ENCODE data around the gene GYPE.
"Not testable (repeated sequence)": the region's sequence is repeated elsewhere in the genome, so short reads cannot be mapped to it uniquely, and the experiment has no call there.

The GYPE gene

DNA sequence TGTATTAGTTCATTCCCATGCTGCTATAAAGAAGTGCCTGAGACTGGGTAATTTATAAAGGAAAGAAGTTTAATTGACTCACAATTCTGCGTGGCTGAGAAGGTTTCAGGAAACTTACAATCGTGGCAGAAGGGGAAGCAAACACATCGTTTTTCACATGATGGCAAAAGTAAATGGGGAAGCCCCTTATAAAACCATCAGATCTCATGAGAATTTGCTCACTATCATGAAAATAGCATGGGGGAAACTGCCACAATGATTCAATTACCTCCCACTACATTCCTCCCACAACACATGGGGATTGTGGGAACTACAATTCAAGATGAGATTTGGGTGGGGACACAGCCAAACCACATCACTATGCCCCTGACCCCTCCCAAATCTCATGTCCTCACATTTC is 35.4 kb downstream of the GYPE start:
- DNase-seq (ENCODE audit: low read depth): not testable (repeated sequence)

DNA sequence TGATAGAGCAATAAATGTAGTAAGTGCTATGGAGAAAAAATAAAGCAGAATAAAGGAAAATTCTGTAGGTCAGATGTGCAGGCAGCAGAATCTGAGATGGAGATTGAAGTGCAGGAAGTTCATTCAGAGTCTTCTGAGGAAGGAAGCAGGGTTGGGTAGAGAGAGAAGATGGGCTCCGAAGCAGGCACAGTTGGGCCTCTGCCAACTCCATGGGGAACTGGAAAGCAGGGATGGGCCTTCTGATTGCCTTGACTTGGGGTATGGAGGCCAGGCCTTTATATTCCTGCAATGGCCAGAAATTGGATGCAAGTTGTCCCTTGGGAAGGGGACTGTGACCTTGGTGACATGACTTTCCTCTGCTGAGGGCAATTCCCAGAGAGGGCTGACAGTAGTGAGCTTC is 42.6 kb downstream of the GYPE start:
- DNase-seq (ENCODE audit: low read depth): not testable (repeated sequence)

DNA sequence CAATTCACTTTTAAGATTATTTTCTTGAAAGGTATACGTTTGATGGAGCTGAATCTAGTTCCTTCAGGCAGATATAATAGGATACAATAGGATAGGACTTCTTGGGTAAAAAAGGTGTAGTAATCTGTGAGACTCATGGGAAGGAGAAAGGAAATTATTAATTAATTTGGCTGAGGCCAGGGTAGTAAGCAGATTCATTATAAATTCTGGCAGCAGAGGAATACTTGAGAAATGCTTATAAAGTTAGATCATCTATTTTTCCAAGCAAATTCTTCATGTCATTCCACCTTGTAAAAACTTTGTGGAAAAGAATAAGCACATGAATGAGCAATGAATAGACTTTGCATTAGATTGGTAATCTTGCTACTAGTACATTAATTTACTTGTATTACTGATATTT is 46.9 kb downstream of the GYPE start:
- DNase-seq (ENCODE audit: low read depth): no peak

DNA sequence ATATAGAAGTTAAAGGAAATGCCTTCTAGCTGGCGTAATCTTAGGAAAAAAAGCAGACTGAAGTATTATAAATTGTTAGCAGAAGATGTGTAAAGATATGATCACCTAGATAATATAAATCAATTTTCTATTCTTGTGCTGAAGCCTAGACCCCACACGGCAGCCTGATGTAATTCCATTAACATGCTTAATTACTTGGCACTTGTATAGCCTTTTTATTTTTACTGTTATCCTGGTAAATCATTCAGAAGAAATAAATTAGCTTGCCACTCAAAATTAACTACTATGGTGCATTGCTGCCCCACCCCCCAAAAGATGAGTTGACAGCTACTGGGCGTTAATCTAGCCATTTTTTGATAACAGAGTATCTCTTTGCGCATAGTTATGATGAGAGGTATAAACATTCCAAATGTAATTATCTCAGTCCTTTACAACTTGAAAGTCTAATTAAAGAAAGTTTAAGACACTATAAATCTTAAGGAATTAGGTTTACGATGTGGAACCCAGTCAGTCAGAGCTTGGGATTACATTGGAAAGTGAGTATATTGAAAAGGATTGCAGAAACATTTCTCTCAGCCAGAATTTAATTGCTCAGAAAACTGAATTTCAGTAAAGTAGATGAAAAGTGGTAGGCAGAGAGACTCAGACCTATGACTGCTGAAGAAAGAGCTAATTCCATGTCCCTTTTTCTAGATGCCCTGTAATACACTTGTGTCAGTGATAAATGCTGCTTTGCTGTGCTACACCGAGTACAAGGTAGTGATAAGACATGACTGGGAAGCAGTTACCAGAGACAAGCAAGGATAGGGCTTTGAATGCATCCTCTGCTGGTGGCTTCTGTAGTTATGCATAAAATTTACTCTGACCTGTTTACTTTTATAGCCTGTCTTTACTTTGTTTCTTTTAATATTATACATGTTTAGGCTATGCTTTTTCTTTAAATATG is 47.7 kb downstream of the GYPE start:
- DNase-seq (ENCODE audit: low read depth): not testable (repeated sequence)

GRCh38 chr4:143856017-143856557 is 49.3 kb downstream of the GYPE start:
- not testable (repeated sequence) for DNase-seq (ENCODE audit: low read depth)

GRCh38 chr4:143854645-143855044 is 50.7 kb downstream of the GYPE start:
- DNase-seq (ENCODE audit: low read depth): not testable (repeated sequence)

GRCh38 chr4:143849296-143849695 is 56.1 kb downstream of the GYPE start:
- DNase-seq (ENCODE audit: low read depth): not testable (repeated sequence)

- DNase-seq (ENCODE audit: low read depth): not testable (repeated sequence)
Measured at GRCh38 chr4:143843506-143843832, 61.9 kb downstream of the GYPE start.

DNA sequence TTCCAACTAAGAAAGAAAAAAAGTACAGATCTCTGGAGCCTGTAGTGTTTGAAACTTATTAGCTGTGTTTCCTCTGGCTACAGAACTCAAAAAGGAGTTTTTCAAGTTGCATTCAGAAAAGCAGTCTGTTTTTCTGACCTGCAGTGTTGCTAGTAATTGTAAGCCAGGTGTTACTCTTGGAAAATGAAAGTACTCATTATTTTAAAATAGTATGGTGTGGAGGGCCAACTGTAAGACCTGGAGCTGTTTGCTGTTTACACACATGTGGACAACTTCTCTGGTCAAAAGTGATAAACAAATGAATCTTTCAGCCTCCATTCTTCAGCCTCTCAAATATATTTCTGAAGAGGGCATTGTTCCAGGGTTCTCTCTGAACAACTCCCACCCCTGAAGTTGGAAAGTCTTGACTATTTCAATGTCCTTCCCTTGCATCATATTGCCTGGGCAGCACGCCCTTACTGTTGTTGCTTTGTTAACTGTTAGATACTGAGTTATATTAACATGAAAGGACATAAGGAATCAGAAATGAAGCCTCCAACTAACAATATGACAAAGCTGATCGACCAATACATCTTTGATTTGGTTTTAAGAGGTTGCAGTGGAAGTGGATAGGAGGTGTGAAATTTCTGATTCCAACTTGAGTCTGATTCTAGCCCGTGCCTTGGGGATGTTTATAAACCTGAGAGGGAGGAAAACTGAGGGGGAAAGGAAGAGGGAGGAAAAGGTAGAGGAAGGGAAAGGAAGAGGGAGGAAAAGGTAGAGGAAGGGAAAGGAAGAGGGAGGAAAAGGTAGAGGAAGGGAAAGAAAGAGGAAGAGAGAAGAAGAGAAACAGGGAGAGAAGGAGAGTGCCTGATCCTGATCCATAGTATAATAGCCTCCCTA is 62.5 kb downstream of the GYPE start:
- not testable (repeated sequence) for DNase-seq (ENCODE audit: low read depth)

DNA sequence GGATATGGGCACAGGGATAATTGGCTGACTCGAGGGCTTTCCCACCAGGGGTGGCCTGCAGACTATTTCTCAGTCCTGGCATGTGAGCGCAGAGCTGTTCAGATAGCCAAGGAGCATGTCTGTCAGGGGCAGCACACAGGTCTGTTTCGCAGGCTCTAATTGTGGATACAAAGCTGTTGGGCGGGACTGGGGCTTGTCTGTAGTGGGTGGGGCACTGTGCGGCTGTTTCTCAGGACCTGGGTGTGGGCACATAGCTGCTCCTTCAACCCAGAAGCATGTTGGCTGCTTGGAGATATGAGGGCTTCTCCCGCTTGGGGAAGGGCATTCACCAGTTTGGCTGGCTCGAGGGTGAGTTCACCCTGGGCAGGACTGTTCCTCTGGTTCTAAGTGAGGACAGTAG is 65.9 kb downstream of the GYPE start:
- not testable (repeated sequence) for DNase-seq (ENCODE audit: low read depth)

GRCh38 chr4:143834196-143834595 is 71.2 kb downstream of the GYPE start:
- not testable (repeated sequence) for DNase-seq (ENCODE audit: low read depth)

- not testable (repeated sequence) for DNase-seq (ENCODE audit: low read depth)
Measured at GRCh38 chr4:143833676-143834075, 71.7 kb downstream of the GYPE start.

DNA sequence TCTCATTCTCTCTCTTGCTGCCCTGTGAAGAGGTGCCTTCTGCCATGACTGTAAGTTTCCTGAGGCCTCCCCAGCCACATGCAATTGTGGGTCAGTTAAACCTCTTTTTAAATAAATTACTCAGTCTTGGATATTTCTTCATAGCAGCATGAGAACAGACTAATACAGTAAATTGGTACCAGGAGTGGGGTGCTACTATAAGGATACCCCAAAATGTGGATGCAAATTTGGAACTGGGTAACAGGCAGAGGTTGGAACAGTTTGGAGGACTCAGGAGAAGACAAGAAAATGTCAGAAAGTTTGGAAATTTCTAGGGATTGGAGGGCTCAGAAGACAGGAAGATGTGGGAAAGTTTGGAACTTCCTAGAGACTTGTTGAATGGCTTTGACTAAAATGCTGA is 74.8 kb downstream of the GYPE start:
- DNase-seq (ENCODE audit: low read depth): not testable (repeated sequence)

GRCh38 chr4:143829239-143829620 is 76.1 kb downstream of the GYPE start:
- DNase-seq (ENCODE audit: low read depth): not testable (repeated sequence)

Measured in GM04503 (cell line).